HT1080 (cell line): ENCODE data around the gene DHCR24. TPM values are rescaled to one million over a fixed set of nuclear protein-coding genes. Genes with fewer than 3 reads are reported as not detected.
"Not testable (repeated sequence)": the region's sequence is repeated elsewhere in the genome, so short reads cannot be mapped to it uniquely, and the experiment has no call there.

ENCODE experiments used
- DNase-seq: peaks from one replicate; pipeline ENCODE4 v3.0.0-alpha.2; 2015; ENCODE audit warnings: low read depth
- polyA plus RNA-seq, 2 experiments: library from polyadenylated mRNA; depleted of rRNA; stranded (reverse); fragments of >200 nt; gene quantifications; 2 replicates each; pipeline ENCODE4 v1.2.3, GENCODE V29; 2015
- total RNA-seq: library from RNA; depleted of rRNA; stranded (reverse); fragments of >200 nt; shearing (Covaris generic); gene quantifications from 2 replicates; pipeline ENCODE4 v1.2.3, GENCODE V29; 2014; rRNA removed

DHCR24 gene
- total RNA-seq, result 180 and 213 TPM in 2 replicates
- polyA plus RNA-seq (2015; cell fraction: cytosol; rRNA removed), result 68.0 and 70.6 TPM in 2 replicates
- 83.7 and 84.6 TPM in 2 replicates for polyA plus RNA-seq (2015; cell fraction: nucleus; rRNA removed)

- peak; percentile 87 for DNase-seq
Measured at GRCh38 chr1:54886724-54887664, at the start of gene DHCR24. Gene DHCR24, minus strand, starts transcription at chr1:54887195. Its CDS starts 76 bp downstream, at chr1:54887119.

- no peak for DNase-seq
Measured at GRCh38 chr1:54936791-54937190, 49.8 kb upstream of the DHCR24 start.

DNA sequence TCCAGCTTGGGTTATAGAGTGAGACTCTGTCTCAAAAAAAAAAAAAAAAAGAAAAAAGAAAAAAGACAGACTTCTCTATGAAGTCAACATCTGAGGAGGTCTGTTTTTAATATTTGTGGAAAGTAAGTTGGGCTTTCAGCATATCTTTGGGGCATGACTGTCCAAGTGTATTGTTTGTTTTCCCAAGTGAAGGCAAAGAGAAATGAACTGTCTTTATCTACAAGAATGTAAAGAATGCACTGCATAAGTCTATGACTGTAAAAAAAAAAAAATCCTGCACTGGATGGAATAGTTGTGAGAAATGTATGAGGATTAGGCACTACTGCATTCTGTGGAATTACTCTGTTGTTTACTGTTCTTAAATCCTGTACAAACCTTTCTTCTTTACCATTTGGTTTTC is 47.9 kb upstream of the DHCR24 start:
- peak; percentile 72 for DNase-seq

- DNase-seq, result not testable (repeated sequence)
Measured at GRCh38 chr1:54934081-54934480, 47.1 kb upstream of the DHCR24 start.

GRCh38 chr1:54931275-54931840 is 44.4 kb upstream of the DHCR24 start:
- DNase-seq, result no peak

GRCh38 chr1:54929700-54930099 is 42.7 kb upstream of the DHCR24 start:
- no peak for DNase-seq

- DNase-seq, result no peak
Measured at GRCh38 chr1:54928327-54928726, 41.3 kb upstream of the DHCR24 start.

DNA sequence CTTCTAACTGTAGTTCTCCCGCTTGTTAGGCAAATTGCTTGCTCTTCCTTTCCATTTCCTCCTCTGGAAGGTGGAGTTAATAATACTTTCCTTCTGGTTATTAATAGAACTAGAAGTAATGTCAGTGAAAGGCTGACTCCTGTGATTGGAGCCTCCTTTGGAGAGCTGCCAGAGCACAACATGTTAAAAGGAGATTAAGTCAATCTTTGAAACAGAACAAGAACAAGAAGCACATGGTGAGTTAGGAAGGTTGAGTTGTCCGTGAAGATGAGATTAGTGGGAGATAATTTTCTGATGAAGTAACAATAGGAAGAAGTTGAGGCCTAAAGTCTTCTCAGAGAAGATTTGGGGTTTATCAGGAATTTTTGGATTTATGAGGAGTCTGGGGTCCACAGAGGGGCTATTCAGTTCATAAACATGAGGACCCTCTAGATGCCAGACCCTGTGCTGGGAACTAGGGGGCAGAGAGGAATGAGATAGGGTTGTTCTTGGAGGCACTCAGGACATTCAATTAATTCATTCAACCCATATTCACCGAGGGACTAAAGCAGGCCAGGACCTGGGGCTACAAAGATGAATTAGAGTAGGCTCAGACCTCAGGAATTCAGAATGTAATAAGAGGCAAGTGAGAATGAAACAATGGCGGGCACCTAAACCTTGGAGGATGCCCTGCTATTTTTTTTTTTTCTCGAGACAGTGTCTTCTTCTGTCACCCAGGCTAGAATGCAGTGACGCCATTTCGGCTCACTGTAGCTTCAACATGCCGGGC is 40.7 kb upstream of the DHCR24 start:
- DNase-seq, result no peak

GRCh38 chr1:54926970-54927369 is 40.0 kb upstream of the DHCR24 start:
- no peak for DNase-seq

GRCh38 chr1:54922921-54923421 is 36.0 kb upstream of the DHCR24 start:
- DNase-seq, result no peak

- no peak for DNase-seq
Measured at GRCh38 chr1:54922040-54922761, 35.2 kb upstream of the DHCR24 start.

DNA sequence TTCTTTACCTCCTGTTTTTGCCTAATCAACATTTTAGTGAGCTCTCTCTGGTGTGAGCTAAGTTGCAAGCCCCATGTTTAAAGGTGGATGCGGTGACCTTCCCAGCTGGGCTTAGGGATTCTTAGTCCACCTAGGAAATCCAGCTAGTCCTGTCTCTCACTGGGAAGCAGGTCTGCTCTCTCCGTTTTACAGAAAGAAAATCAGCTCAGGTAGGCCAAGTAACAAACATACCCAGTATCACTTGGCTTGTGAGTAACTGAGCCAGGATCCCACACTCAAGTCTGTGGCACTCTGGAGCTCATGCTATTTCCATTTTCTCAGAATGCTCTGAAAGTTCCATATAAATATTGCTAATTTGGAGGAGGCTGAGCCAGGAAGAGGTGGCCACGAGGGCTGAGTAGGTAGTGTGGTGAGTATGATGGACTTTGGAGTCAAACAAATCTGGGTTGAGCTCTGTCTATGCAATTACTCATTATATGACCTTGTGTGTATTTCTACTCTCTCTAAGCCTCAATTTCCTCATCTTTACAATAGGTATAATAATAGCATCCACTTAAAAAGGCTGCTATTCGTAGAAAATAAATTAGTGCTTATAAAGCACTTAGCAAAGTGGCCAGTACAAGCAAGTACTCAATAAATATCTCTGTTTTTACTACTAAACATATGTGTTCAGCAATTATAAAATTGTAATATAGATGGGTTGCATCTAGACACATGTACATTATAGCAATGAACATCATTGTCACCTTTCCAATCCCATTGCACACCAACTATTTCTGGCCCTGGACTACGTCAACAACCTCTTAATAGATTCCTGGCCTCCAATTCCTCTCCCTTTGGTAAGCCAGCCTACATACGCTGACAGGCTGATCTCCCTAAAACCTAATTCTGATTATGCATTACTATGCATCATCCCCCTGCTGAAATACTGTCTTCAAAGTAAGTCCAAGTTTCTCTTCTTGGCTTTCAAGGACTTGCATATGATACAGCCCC is 32.7 kb upstream of the DHCR24 start:
- DNase-seq, result no peak

- not testable (repeated sequence) for DNase-seq
Measured at GRCh38 chr1:54911076-54911475, 24.1 kb upstream of the DHCR24 start.

DNA sequence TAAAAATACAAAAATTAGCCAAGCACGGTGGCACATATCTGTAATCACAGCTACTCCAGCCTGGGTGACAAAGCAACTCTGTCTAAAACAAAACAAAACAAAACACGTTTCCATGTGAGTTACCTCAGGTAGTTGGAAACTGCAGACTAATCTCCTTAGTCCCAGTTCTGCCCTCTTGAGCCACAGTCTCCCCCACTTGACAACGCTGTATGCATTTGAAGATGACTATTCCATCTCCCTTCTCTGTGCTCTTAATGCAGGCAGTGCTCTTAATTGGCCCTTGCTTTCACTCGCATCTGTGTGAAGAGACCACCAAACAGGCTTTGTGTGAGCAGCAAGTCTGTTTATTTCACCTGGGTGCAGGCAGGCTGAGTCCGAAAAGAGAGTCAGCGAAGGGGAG is 19.6 kb upstream of the DHCR24 start:
- DNase-seq, result no peak

GRCh38 chr1:54904476-54905048 is 17.6 kb upstream of the DHCR24 start:
- peak; percentile 76 for DNase-seq

GRCh38 chr1:54894271-54894670 is 7.3 kb upstream of the DHCR24 start:
- DNase-seq, result no peak

GRCh38 chr1:54892586-54892985 is 5.6 kb upstream of the DHCR24 start:
- no peak for DNase-seq

DNA sequence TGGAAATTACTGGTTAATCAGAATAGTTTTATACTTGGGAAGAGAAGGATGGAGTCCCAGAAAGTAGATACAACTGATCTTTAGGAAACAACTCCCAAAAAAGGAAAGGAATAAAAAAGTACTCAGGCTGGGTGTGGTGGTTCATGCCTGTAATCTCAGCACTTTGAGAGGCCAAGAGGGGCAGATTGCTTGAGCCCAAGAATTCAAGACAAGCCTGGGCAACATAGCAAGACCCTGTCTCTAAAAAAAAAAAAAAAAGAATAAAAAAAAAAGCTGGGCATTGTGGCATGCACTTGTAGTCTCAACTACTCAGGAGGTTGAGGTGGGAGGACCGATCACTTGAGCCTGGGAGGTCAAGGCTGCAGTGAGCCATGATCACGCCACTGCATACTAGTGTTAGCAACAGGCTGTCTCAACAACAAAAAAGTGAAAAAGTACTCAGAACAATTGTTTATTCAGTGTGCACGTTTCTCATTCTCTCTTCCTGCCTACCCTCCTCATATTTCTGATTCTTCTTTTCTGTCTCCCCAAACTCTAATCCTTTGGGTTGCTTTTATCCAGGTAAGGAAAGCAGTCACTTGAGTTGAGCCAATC is 2.2 kb upstream of the DHCR24 start:
- no peak for DNase-seq
